Measurements from ENCODE around the gene SIGLEC11.

Gene SIGLEC11

GRCh38 chr19:49932041-49932451 lies 28.9 kb downstream of the SIGLEC11 start:
- H4K20me1 ChIP-seq (ENCODE audit: insufficient read depth, low read length), result peaks cover 50% of the 10 kb centered on the region
- peak overlapping the region in 1 of 2 experiments; percentile 97; a peak in 1 of 4 replicates for H3K4me3 ChIP-seq (ENCODE audit: low read depth in 1 of 2, low read length in 2 of 2)
- H2AFZ ChIP-seq (ENCODE audit: low read depth, low read length), result no peak overlapping the region
- no peaks in the 10 kb centered on the region for H3K9me3 ChIP-seq (ENCODE audit: insufficient read depth, low read length, severe bottlenecking)
- no peak for ATAC-seq (ENCODE audit: insufficient read depth, low read depth)
- H3K36me3 ChIP-seq (ENCODE audit: insufficient read depth, low read length), result peaks cover 57% of the 10 kb centered on the region
- H3K27me3 ChIP-seq (ENCODE audit: insufficient read depth, low read length, poor library complexity), result no peaks in the 10 kb centered on the region
- peak overlapping the region; percentile 76; the same call in 1 of the 2 replicates for H3K4me2 ChIP-seq (ENCODE audit: insufficient read depth, low read length)
- TF ChIP-seq, protein P1, sequence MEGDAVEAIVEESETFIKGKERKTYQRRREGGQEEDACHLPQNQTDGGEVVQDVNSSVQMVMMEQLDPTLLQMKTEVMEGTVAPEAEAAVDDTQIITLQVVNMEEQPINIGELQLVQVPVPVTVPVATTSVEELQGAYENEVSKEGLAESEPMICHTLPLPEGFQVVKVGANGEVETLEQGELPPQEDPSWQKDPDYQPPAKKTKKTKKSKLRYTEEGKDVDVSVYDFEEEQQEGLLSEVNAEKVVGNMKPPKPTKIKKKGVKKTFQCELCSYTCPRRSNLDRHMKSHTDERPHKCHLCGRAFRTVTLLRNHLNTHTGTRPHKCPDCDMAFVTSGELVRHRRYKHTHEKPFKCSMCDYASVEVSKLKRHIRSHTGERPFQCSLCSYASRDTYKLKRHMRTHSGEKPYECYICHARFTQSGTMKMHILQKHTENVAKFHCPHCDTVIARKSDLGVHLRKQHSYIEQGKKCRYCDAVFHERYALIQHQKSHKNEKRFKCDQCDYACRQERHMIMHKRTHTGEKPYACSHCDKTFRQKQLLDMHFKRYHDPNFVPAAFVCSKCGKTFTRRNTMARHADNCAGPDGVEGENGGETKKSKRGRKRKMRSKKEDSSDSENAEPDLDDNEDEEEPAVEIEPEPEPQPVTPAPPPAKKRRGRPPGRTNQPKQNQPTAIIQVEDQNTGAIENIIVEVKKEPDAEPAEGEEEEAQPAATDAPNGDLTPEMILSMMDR (IDR thresholded peaks at IDR 0.05; ENCODE audit: borderline replicate concordance, extremely low read depth, low read length, poor library complexity, severe bottlenecking), result no peak
- no peak for TF ChIP-seq EZH2 (IDR thresholded peaks at IDR 0.05; ENCODE audit: borderline replicate concordance, low read depth, low read length, severe bottlenecking)
- H3K79me2 ChIP-seq (ENCODE audit: insufficient read depth, low read length), result peaks cover 65% of the 10 kb centered on the region
- H3K4me1 ChIP-seq (ENCODE audit: insufficient read depth, low read length), result peaks cover 46% of the 10 kb centered on the region
- no peak overlapping the region for H3K9ac ChIP-seq (ENCODE audit: low read depth, low read length)
- no peak overlapping the region for H3K27ac ChIP-seq (ENCODE audit: low read length)
- DNase-seq, result no peak

DNA sequence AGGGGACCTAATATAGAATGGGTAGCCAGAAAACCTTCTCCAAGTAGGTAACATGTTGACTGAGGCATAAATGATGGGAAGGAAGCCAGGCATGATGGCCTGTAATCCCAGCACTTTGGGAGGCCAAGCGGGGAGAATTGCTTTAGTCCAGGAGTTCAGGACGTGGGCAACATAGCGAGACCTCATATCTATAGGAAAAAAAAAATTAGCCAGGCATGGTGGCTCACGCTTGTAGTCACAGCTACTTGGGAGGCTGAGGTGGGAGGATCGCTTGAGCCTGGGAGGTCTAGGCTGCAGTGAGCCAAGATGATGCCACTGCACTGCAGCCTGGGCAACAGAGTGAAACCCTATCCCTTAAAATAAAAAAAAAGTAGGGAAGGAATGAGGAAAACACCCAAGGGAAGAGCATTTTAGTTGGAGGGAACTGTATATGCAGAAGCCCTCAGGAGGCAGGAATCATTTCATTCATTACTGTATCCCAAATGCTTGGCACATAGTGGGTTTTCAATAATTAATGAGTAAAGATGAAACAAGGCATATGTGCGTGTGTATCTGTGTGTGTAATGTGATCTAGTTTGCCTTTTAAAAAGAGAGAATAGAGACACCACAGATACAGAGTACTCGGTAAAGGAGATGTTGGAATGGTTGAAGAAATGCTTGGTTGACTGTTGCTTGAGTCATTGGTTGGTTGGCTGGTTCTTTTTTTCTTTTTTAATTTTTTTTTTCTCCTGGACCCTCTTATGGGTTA lies 29.5 kb downstream of the SIGLEC11 start:
- Histone ChIP-seq H3K27me3 (ENCODE audit: insufficient read depth, low read length, poor library complexity) (no peaks in the 10 kb centered on the region), H3K79me2 (ENCODE audit: insufficient read depth, low read length) (peaks cover 70% of the 10 kb centered on the region), H3K9ac (ENCODE audit: low read depth, low read length) (no peak overlapping the region; the same call in 1 of the 2 replicates), H3K4me3 (ENCODE audit: low read depth in 1 of 2, low read length in 2 of 2) (peak overlapping the region in 1 of 2 experiments; percentile 97; a peak in 2 of 4 replicates), H3K9me3 (ENCODE audit: insufficient read depth, low read length, severe bottlenecking) (no peaks in the 10 kb centered on the region), H3K4me2 (ENCODE audit: insufficient read depth, low read length) (peak overlapping the region; percentile 76), H3K36me3 (ENCODE audit: insufficient read depth, low read length) (peaks cover 63% of the 10 kb centered on the region), H4K20me1 (ENCODE audit: insufficient read depth, low read length) (peaks cover 56% of the 10 kb centered on the region), H3K4me1 (ENCODE audit: insufficient read depth, low read length) (peaks cover 52% of the 10 kb centered on the region), H3K27ac (ENCODE audit: low read length) (peak overlapping the region; percentile 97; the same call in 1 of the 2 replicates), H2AFZ (ENCODE audit: low read depth, low read length) (no peak overlapping the region)
- no peak for TF ChIP-seq EZH2 (IDR thresholded peaks at IDR 0.05; ENCODE audit: borderline replicate concordance, low read depth, low read length, severe bottlenecking)
- TF ChIP-seq, protein P1 (IDR thresholded peaks at IDR 0.05; ENCODE audit: borderline replicate concordance, extremely low read depth, low read length, poor library complexity, severe bottlenecking), result no peak
- no peak for ATAC-seq (ENCODE audit: insufficient read depth, low read depth)
- no peak for DNase-seq

- TF ChIP-seq EZH2 (IDR thresholded peaks at IDR 0.05; ENCODE audit: borderline replicate concordance, low read depth, low read length, severe bottlenecking), result no peak
- TF ChIP-seq, protein P1 (IDR thresholded peaks at IDR 0.05; ENCODE audit: borderline replicate concordance, extremely low read depth, low read length, poor library complexity, severe bottlenecking), result no peak
- DNase-seq (peak; percentile 52), ATAC-seq (ENCODE audit: insufficient read depth, low read depth) (no peak)
- H3K4me1 ChIP-seq (ENCODE audit: insufficient read depth, low read length), result peaks cover 60% of the 10 kb centered on the region
- H3K79me2 ChIP-seq (ENCODE audit: insufficient read depth, low read length), result peaks cover 79% of the 10 kb centered on the region
- H3K4me3 ChIP-seq (ENCODE audit: low read depth in 1 of 2, low read length in 2 of 2), result peak overlapping the region; percentile 38 to 97; a peak in 3 of 4 replicates
- peak overlapping the region; percentile 28; the same call in 1 of the 2 replicates for H2AFZ ChIP-seq (ENCODE audit: low read depth, low read length)
- no peaks in the 10 kb centered on the region for H3K9me3 ChIP-seq (ENCODE audit: insufficient read depth, low read length, severe bottlenecking)
- peak overlapping the region; percentile 94 for H3K9ac ChIP-seq (ENCODE audit: low read depth, low read length)
- peak overlapping the region; percentile 97 for H3K27ac ChIP-seq (ENCODE audit: low read length)
- H4K20me1 ChIP-seq (ENCODE audit: insufficient read depth, low read length), result peaks cover 58% of the 10 kb centered on the region
- H3K27me3 ChIP-seq (ENCODE audit: insufficient read depth, low read length, poor library complexity), result no peaks in the 10 kb centered on the region
- peak overlapping the region; percentile 76 for H3K4me2 ChIP-seq (ENCODE audit: insufficient read depth, low read length)
- H3K36me3 ChIP-seq (ENCODE audit: insufficient read depth, low read length), result peaks cover 66% of the 10 kb centered on the region
Observed at GRCh38 chr19:49930483-49931011, 30.4 kb downstream of the SIGLEC11 start.

Data from DND-41 (cell line).